HG02870 (cell line): Measurements from ENCODE around the gene CAMK2B.

Experiments
- ATAC-seq: cut with Tn5 transposase; IDR thresholded peaks from one replicate; pipeline ENCODE4 v1.9.1; 2021; ENCODE audit warnings: mild to moderate bottlenecking, moderate library complexity; ENCODE audit not compliant: unreplicated experiment

Gene CAMK2B

GRCh38 chr7:44310221-44310848, 15.1 kb downstream of the CAMK2B start:
- no peak for ATAC-seq

- peak; percentile 51 for ATAC-seq
Observed at GRCh38 chr7:44309271-44310091, 15.9 kb downstream of the CAMK2B start.

GRCh38 chr7:44308596-44309270, 16.7 kb downstream of the CAMK2B start:
- no peak for ATAC-seq

- no peak for ATAC-seq
Observed at GRCh38 chr7:44307905-44308595, 17.3 kb downstream of the CAMK2B start.

- ATAC-seq, result no peak
Observed at GRCh38 chr7:44307301-44307900, 18.0 kb downstream of the CAMK2B start.

- no peak for ATAC-seq
Observed at GRCh38 chr7:44306606-44307005, 18.8 kb downstream of the CAMK2B start.

GRCh38 chr7:44305564-44306507, 19.6 kb downstream of the CAMK2B start:
- ATAC-seq, result no peak

- ATAC-seq, result no peak
Observed at GRCh38 chr7:44294325-44295069, 30.9 kb downstream of the CAMK2B start.

- no peak for ATAC-seq
Observed at GRCh38 chr7:44293561-44294324, 31.7 kb downstream of the CAMK2B start.

GRCh38 chr7:44292876-44293560, 32.4 kb downstream of the CAMK2B start:
- ATAC-seq, result no peak

- no peak for ATAC-seq
Observed at GRCh38 chr7:44292420-44292817, 33.0 kb downstream of the CAMK2B start.

GRCh38 chr7:44291733-44292419, 33.5 kb downstream of the CAMK2B start:
- no peak for ATAC-seq

- no peak for ATAC-seq
Observed at GRCh38 chr7:44291066-44291732, 34.2 kb downstream of the CAMK2B start.

GRCh38 chr7:44290252-44290620, 35.2 kb downstream of the CAMK2B start:
- ATAC-seq, result no peak

GRCh38 chr7:44289341-44290251, 35.8 kb downstream of the CAMK2B start:
- no peak for ATAC-seq
